Coronary artery (tissue), 2 donors: Measurements from ENCODE around the gene CD276.

Experiments used
- DNase-seq: peaks from one replicate; pipeline ENCODE4 v3.0.0-alpha.2; 2017; ENCODE audit warnings: low spot score
- H3K27ac ChIP-seq, 2 donors: fragments of 200-600 bp; sonication (generic); one replicate each; pipeline ENCODE4 v1.5.1; 2016 to 2019
- H3K4me3 ChIP-seq: fragments of 200-600 bp; sonication (generic); 2 replicates; pipeline ENCODE4 v1.5.1; 2016; ENCODE audit warnings: mild to moderate bottlenecking, moderate library complexity
- TF ChIP-seq, protein P1 (sequence below): fragments of 200-600 bp; sonication (generic); IDR thresholded peaks from one replicate; pipeline ENCODE4 v1.5.1; 2019; ENCODE audit warnings: antibody characterized with exemption

The CD276 gene

DNA sequence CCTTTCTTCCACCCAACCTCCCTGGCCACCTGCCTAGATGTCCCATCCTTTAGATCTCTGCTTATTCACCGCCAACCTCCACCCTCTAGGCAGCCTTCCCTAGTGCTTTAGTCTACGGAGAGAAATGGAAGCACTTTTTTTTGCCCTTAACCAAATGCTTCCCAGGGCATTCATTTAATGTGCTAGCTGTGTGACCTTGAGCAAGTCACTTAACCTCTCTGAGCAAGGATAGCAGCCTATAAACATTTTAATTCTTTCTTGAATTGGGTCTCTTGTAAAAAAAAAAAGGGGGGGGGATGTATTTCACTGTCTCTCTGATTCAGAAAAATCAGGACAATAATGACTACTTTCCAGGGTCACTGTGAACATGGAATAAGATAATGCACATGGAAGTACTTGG, 72.2 kb downstream of the CD276 start:
- no peak for DNase-seq
- TF ChIP-seq, protein P1, sequence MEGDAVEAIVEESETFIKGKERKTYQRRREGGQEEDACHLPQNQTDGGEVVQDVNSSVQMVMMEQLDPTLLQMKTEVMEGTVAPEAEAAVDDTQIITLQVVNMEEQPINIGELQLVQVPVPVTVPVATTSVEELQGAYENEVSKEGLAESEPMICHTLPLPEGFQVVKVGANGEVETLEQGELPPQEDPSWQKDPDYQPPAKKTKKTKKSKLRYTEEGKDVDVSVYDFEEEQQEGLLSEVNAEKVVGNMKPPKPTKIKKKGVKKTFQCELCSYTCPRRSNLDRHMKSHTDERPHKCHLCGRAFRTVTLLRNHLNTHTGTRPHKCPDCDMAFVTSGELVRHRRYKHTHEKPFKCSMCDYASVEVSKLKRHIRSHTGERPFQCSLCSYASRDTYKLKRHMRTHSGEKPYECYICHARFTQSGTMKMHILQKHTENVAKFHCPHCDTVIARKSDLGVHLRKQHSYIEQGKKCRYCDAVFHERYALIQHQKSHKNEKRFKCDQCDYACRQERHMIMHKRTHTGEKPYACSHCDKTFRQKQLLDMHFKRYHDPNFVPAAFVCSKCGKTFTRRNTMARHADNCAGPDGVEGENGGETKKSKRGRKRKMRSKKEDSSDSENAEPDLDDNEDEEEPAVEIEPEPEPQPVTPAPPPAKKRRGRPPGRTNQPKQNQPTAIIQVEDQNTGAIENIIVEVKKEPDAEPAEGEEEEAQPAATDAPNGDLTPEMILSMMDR, result no peak
- Histone ChIP-seq H3K27ac (no peak overlapping the region), H3K4me3 (no peak overlapping the region)

DNA sequence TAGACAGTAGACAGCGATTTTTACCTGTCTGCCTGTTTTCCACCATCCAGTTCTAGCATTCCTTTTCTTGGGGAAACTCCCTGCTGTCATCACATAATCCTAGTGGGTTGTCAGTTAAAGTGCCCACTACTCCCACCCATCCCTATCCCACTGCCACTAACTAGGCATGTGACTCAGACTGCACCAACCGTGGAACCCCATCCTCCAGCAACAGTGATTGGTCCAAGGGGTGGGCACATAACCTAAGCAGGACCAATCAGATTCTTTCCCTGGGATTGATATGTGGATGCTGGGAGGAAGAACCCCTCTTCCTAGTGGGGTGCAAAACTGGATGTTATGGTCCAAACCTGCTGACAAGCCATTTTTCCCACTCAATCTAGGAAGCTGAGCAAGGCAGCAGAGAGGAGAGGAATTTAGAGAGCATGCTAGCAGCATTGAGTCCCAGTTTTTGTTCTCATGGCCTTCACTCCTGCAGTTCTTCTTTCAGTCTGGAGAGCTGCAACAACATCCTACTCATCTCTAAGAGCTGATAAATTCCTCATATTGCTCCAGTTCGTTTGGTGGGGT, 72.8 kb downstream of the CD276 start:
- Histone ChIP-seq H3K27ac (no peak overlapping the region), H3K4me3 (no peak overlapping the region)
- TF ChIP-seq, protein P1, result no peak
- no peak for DNase-seq

DNA sequence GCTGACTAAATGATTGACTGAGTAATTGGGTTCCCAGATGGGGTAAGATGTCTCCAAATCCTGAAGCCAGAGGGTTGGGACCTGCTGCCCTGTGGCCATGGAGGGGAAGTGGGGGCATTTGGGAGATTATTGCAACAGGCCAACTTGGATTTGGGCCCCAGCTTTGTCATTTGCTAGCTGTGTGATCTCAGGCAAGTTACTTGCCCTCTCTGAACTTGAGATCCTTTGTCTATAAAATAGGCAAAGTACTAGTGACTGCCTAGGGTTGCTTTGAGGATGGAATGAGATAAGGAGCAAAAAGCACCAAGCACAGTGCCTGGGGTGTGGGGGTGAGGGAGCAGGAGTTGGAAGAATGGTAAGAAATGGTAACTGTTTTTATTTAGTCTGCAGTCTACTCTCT, 73.4 kb downstream of the CD276 start:
- Histone ChIP-seq H3K4me3 (no peak overlapping the region), H3K27ac (no peak overlapping the region)
- no peak for DNase-seq
- TF ChIP-seq, protein P1, result no peak

DNA sequence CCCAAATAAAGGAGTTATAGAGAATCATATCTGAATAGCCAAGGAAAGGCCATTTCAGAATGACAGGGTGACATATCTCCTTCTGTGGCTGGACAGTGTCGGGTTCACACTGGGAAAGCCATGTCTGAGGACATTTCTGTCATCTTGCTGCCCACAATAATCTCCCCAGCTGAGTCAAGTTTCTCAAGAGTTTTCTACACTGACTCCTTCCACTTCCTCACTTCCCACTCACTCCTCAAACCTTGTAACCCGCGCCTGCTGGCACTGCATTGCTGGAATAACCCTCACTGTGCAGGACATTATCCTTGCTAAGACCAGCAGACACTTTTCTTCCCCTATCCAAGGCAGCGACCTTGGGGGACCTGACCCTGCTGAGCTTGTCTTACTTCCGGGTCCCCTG, 74.3 kb downstream of the CD276 start:
- no peak for DNase-seq
- H3K4me3 ChIP-seq, result no peak overlapping the region
- TF ChIP-seq, protein P1, result no peak
- H3K27ac ChIP-seq, result no peak overlapping the region

- no peak overlapping the region for H3K4me3 ChIP-seq
- no peak overlapping the region for H3K27ac ChIP-seq
- no peak for DNase-seq
- TF ChIP-seq, protein P1, result no peak
Measured at GRCh38 chr15:73760330-73761329, 76.4 kb downstream of the CD276 start.

DNA sequence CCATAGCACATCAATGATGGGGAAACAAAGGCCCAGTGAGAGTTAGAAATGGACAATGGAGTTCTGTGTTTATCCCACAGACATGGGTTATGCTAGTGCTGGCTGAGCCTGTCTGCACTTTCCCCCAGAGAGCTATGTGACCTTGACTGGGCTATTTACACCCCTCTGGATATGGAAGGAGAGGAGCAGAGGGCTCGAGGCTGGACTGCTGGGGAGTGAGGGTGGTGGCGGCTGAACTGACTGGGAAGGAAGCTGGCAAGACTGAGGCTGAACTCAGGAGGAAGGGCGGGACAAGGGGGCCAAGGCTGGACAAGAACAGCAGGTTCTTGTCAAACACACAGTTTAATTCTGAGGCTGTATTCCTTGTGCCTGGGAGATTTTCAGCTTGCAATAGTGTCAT, 79.7 kb downstream of the CD276 start:
- DNase-seq, result no peak
- TF ChIP-seq, protein P1, result no peak
- Histone ChIP-seq H3K4me3 (no peak overlapping the region), H3K27ac (no peak overlapping the region)
